Stimulated activated CD8-positive, alpha-beta memory T cell treated with anti-CD3 and anti-CD28 coated beads, Interleukin-4, amount 100 ng/mL, for 1 hour (primary cell): ENCODE measurements around the gene SLC3A2.
"Not testable (repeated sequence)": the region's sequence is repeated elsewhere in the genome, so short reads cannot be mapped to it uniquely, and the experiment has no call there.

Experiments
- DNase-seq, 2 donors: peaks; one replicate each; pipeline ENCODE4 v3.0.0-alpha.2; 2020; ENCODE audit warnings: low read depth in 2 of 2, low spot score in 1 of 2

Gene SLC3A2

DNA sequence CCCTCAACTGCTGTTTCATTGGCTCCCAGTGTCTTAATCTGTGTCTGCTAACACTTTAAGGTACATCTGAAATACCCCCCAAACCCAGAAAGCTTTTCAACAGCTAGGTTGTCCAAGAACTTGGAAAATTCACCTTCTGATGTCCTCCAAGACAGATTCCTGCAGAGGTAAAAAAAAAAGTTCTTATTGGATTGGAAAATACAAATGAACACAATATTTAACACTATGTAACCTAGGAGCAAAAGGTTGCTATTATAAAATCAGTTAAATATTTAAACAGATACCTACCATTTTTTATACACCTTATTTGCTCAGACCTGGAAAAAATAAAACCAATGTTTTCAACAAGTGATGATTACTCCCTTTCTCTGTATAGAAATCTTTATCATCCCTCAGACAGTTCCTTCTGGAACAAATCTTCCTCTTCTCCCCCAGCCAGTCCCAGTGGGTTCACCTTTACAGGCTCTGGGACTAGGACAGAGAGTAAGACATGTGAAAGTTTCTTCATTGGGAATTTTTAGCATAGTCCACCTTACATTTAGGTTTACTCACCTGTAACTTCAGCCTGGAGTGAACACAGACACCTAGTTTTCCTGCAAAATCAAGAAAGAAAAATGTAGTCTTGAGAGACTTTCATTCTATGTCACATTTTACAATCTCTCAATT lies 28.0 kb upstream of the SLC3A2 start:
- DNase-seq, result no peak

GRCh38 chr11:62853279-62853965 lies 27.3 kb upstream of the SLC3A2 start:
- no peak for DNase-seq

- DNase-seq, result no peak
Measured at GRCh38 chr11:62854013-62854824, 26.5 kb upstream of the SLC3A2 start.

DNA sequence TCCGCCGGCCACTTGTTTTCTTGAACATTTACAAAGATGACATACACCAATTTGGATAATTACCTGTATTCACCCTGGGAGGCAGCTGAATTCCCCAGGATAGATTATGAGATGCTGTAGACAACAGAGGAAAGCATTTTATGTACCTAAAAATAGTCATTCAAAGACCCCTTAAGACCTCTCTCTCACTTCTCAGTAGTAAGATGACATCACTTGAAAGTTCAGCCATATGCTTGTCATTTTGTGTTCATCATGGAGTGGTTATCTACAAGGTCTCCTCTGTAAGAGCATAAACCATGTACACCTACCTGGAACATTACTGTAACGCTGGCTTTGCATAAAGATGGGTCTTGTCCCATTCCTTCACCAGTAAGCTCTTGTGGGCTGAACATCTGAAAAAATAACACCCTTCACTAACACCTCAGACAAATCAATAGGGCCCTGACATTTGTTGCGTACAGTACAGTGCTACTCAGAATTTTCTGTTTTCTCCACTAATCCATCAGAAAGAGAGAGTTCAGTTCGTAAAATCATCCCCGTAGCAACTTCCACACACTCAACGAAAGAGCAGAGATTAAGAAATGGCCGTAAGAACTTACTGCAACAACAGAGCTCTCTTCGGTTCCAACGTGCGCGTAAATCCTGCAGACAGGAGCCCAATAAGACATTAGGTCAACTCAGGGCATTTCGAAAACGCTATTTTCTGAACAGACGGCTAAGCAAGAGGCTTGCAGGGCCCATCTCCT lies 25.7 kb upstream of the SLC3A2 start:
- DNase-seq, result no peak

- peak; percentile 96 to 97 for DNase-seq
Measured at GRCh38 chr11:62855571-62856332, 24.9 kb upstream of the SLC3A2 start.

DNA sequence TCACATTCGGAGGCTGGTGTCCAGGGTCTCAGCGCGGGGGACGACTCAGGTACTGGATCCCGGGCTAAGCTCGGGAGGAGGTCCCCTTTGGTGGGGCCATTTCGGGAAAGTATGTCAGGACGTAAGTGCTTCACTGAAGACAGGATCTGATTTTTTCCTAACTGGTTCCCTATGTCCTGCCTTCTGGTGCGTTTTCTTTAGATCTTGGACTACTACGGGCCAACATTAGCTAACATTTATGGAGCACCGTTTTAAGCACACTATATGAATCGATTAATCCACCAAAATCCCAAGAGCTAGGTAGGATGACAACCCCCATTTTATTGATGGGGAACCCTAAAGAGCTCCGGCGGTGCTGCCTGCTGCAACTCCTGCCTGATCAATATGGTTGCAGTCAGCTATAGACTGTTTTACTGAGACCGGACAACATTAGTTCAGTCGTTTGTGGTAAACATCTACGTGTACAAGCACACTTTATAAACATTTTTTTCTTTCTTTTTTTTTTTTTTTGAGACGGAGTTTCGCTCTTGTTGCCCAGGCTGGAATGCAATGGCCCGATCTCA lies 24.3 kb upstream of the SLC3A2 start:
- DNase-seq, result no peak

- DNase-seq, result no peak
Measured at GRCh38 chr11:62857541-62857982, 23.1 kb upstream of the SLC3A2 start.

DNA sequence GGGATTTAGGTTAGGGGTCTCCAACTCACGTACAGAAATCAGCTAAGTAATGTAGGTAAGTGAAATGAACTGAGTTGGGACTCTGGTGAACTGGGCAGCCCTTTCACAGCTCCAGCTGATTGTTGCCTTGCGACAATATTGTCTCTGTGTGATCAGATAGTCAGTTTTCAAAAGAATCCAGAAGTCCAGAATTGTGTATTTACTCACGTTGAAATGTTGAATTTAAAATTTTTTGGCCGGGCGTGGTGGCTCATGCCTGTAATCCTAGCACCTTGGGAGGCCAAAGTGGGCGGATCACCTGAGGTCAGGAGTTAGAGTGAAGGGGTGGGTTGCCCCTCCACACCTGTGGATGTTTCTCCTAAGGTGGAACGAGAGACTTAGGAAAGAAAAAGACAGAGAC lies 22.5 kb upstream of the SLC3A2 start:
- DNase-seq, result no peak

GRCh38 chr11:62859281-62859703 lies 21.4 kb upstream of the SLC3A2 start:
- not testable (repeated sequence) for DNase-seq

GRCh38 chr11:62860835-62861563 lies 19.7 kb upstream of the SLC3A2 start:
- DNase-seq, result no peak

- DNase-seq, result not testable (repeated sequence)
Measured at GRCh38 chr11:62861564-62862192, 19.0 kb upstream of the SLC3A2 start.

- no peak for DNase-seq
Measured at GRCh38 chr11:62863687-62864335, 16.9 kb upstream of the SLC3A2 start.

- no peak for DNase-seq
Measured at GRCh38 chr11:62865635-62866034, 15.1 kb upstream of the SLC3A2 start.

- no peak for DNase-seq
Measured at GRCh38 chr11:62874851-62875250, 5.8 kb upstream of the SLC3A2 start.

GRCh38 chr11:62875698-62876478 lies 4.8 kb upstream of the SLC3A2 start:
- no peak for DNase-seq

DNA sequence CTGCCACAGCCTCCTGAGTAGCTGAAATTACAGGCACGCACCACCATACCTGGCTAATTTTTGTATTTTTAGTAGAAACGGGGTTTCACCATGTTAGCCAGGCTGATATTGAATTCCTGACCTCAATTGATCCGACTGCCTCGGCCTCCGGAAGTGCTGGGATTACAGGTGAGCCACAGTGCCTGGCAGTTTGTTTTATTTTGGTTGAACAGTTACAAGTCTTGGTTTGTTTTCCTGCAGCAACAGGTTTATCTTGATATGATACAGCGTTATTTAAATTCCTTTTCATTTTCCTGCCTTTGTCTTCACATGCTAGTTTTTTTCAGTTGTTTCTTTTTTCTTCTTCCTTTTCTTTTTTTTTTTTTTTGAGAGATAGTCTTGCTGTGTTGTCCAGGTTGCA lies 4.0 kb upstream of the SLC3A2 start:
- no peak for DNase-seq

DNA sequence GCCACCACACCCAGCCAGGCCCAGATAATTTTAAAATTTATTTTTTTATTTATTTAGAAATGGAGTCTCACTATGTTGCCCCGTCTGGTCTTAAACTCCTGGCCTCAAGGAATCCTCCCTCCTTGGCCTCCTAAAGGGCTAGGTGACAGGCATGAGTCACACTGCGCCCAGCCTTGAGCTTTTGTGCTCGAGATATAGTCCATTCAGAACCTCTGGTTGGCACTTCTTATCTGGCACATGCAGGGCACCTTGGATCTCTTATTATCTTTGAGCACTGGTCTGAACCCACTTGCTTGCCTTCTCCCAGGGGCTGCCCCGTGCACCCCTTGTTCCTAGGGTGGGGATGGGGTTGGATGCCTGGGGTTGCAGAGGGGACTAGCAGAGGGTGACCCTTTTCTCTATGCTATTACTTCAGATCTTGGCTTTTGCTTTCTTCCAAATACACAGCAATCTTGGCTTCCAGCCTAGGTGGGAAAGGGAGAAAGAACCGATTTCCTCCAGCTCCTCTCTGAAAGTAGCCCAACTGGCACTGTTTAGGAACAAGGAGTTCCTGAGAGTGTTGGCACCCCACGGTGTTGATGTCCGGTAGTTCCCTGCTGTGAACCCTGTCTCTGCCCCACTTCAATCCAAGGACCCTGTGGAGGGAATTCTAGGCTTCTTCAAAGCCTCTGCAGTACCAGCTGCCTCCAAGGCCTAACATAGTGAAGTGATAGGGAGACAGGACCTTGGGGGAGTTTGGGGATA lies 1.3 kb upstream of the SLC3A2 start:
- no peak for DNase-seq
